Measurements from ENCODE around the gene ERLIN1.

Gene ERLIN1

GRCh38 chr10:100154666-100155065, 31.2 kb downstream of the ERLIN1 start:
- Mint-ChIP-seq H3K9me3 (no peaks in the 10 kb centered on the region), H3K4me3 (no peak overlapping the region), H3K4me1 (peaks cover 47% of the 10 kb centered on the region), H3K27ac (peak overlapping the region in 1 of 2 donors; percentile 27), H3K27me3 (no peaks in the 10 kb centered on the region)
- DNase-seq: no peak
- ATAC-seq: no peak

- Mint-ChIP-seq H3K27me3 (no peaks in the 10 kb centered on the region), H3K4me3 (no peak overlapping the region), H3K4me1 (peaks cover 52% of the 10 kb centered on the region), H3K27ac (peak overlapping the region in 1 of 2 donors; percentile 11), H3K9me3 (no peaks in the 10 kb centered on the region)
- ATAC-seq (no peak), DNase-seq (no peak)
These were observed 32.5 kb downstream of the ERLIN1 start for GRCh38 chr10:100153239-100153825.

- no peak for ATAC-seq
- Mint-ChIP-seq H3K4me3 (no peak overlapping the region), H3K4me1 (peaks cover 42% of the 10 kb centered on the region), H3K9me3 (no peaks in the 10 kb centered on the region), H3K27me3 (no peaks in the 10 kb centered on the region), H3K27ac (no peak overlapping the region)
- no peak for DNase-seq
These were observed 34.0 kb downstream of the ERLIN1 start for GRCh38 chr10:100151723-100152300.

- H3K27ac Mint-ChIP-seq: peak overlapping the region; percentile 16 to 57
These were observed 37.2 kb downstream of the ERLIN1 start for GRCh38 chr10:100148353-100149211.

GRCh38 chr10:100146875-100147650, 38.8 kb downstream of the ERLIN1 start:
- Mint-ChIP-seq H3K4me1 (peaks cover 27% of the 10 kb centered on the region), H3K4me3 (no peak overlapping the region), H3K27ac (peak overlapping the region in 1 of 2 donors; percentile 11), H3K27me3 (peaks cover 7% of the 10 kb centered on the region), H3K9me3 (no peaks in the 10 kb centered on the region)
- ATAC-seq: no peak
- DNase-seq: no peak

More at GRCh38 chr10:100148353-100149211, 37.2 kb downstream of the ERLIN1 start:
- Mint-ChIP-seq H3K4me3 (peak overlapping the region in 1 of 2 donors; percentile 27), H3K4me1 (peaks cover 27% of the 10 kb centered on the region), H3K9me3 (no peaks in the 10 kb centered on the region), H3K27me3 (peaks cover 6% of the 10 kb centered on the region)
- DNase-seq (peak; percentile 5 to 40), ATAC-seq (peak; percentile 98)

- DNase-seq: no peak
- Mint-ChIP-seq H3K27me3 (peaks cover 7% of the 10 kb centered on the region), H3K4me1 (peaks cover 27% of the 10 kb centered on the region), H3K27ac (no peak overlapping the region), H3K9me3 (no peaks in the 10 kb centered on the region), H3K4me3 (no peak overlapping the region)
- ATAC-seq: no peak
These were observed 39.4 kb downstream of the ERLIN1 start for GRCh38 chr10:100146398-100146797.

- Mint-ChIP-seq H3K27me3 (peaks cover 19% of the 10 kb centered on the region), H3K4me3 (no peak overlapping the region), H3K9me3 (no peaks in the 10 kb centered on the region), H3K27ac (no peak overlapping the region), H3K4me1 (peaks cover 6% of the 10 kb centered on the region)
- ATAC-seq (no peak), DNase-seq (no peak)
These were observed 42.1 kb downstream of the ERLIN1 start for GRCh38 chr10:100143756-100144155.

- DNase-seq: no peak
- Mint-ChIP-seq H3K4me3 (no peak overlapping the region), H3K27ac (no peak overlapping the region), H3K27me3 (peaks cover 19% of the 10 kb centered on the region), H3K4me1 (no peaks in the 10 kb centered on the region), H3K9me3 (no peaks in the 10 kb centered on the region)
- no peak for ATAC-seq
These were observed 44.3 kb downstream of the ERLIN1 start for GRCh38 chr10:100141446-100142087.

- Mint-ChIP-seq H3K27me3 (peaks cover 19% of the 10 kb centered on the region), H3K9me3 (peaks cover 4 to 9% of the 10 kb centered on the region in 2 donors), H3K27ac (peak overlapping the region in 1 of 2 donors; percentile 65), H3K4me3 (no peak overlapping the region), H3K4me1 (no peaks in the 10 kb centered on the region)
- no peak for ATAC-seq
- no peak for DNase-seq
These were observed 45.8 kb downstream of the ERLIN1 start for GRCh38 chr10:100140070-100140469.

- Mint-ChIP-seq H3K27ac (no peak overlapping the region), H3K9me3 (peaks cover 4 to 9% of the 10 kb centered on the region in 2 donors), H3K4me3 (no peak overlapping the region), H3K4me1 (no peaks in the 10 kb centered on the region), H3K27me3 (peaks cover 18% of the 10 kb centered on the region)
- no peak for DNase-seq
- ATAC-seq: no peak
These were observed 46.8 kb downstream of the ERLIN1 start for GRCh38 chr10:100138921-100139496.

- Mint-ChIP-seq H3K4me3 (no peak overlapping the region), H3K4me1 (no peaks in the 10 kb centered on the region), H3K27me3 (peaks cover 12% of the 10 kb centered on the region), H3K27ac (no peak overlapping the region), H3K9me3 (peaks cover 9% of the 10 kb centered on the region in 2 donors)
- ATAC-seq: no peak
- no peak for DNase-seq
These were observed 50.3 kb downstream of the ERLIN1 start for GRCh38 chr10:100135486-100135885.

GRCh38 chr10:100133801-100134200, 52.0 kb downstream of the ERLIN1 start:
- DNase-seq (no peak), ATAC-seq (no peak)
- no peak overlapping the region for H3K4me3 Mint-ChIP-seq
- peaks cover 6% of the 10 kb centered on the region for H3K27me3 Mint-ChIP-seq
- no peaks in the 10 kb centered on the region for H3K4me1 Mint-ChIP-seq
- H3K27ac Mint-ChIP-seq: no peak overlapping the region
- peaks cover 9% of the 10 kb centered on the region in 2 donors for H3K9me3 Mint-ChIP-seq

GRCh38 chr10:100132427-100132826, 53.4 kb downstream of the ERLIN1 start:
- Mint-ChIP-seq H3K9me3 (peaks cover 9% of the 10 kb centered on the region in 2 donors), H3K4me1 (no peaks in the 10 kb centered on the region), H3K27ac (no peak overlapping the region), H3K4me3 (no peak overlapping the region), H3K27me3 (peaks cover 17% of the 10 kb centered on the region)
- DNase-seq (no peak), ATAC-seq (no peak)

GRCh38 chr10:100131571-100131970, 54.3 kb downstream of the ERLIN1 start:
- ATAC-seq: no peak
- Mint-ChIP-seq H3K4me1 (no peaks in the 10 kb centered on the region), H3K27ac (no peak overlapping the region), H3K4me3 (no peak overlapping the region), H3K27me3 (peaks cover 17% of the 10 kb centered on the region), H3K9me3 (peaks cover 9% of the 10 kb centered on the region in 2 donors)
- DNase-seq: no peak

- Mint-ChIP-seq H3K4me3 (no peak overlapping the region), H3K27ac (no peak overlapping the region), H3K9me3 (peaks cover 7 to 8% of the 10 kb centered on the region in 2 donors), H3K27me3 (peaks cover 17% of the 10 kb centered on the region), H3K4me1 (no peaks in the 10 kb centered on the region)
- DNase-seq (no peak), ATAC-seq (no peak)
These were observed 55.0 kb downstream of the ERLIN1 start for GRCh38 chr10:100130831-100131230.

Measured in stimulated activated naive CD8-positive, alpha-beta T cell treated with anti-CD3 and anti-CD28 coated beads, Interleukin-15, amount 100 ng/mL, for 72 hours (primary cell).